Small intestine (tissue), 7 donors: ENCODE data around the gene MAPK1. TPM values are rescaled to one million over a fixed set of nuclear protein-coding genes. Genes with fewer than 3 reads are reported as not detected.
"Not testable (repeated sequence)": the region's sequence is repeated elsewhere in the genome, so short reads cannot be mapped to it uniquely, and the experiment has no call there.

Experiments
- DNase-seq, 2 donors: peaks; one replicate each; pipeline versions ENCODE4 v3.0.0 to v3.0.0-alpha.2; 2013
- FAIRE-seq: peaks from 2 replicates; lab custom pipeline; 2012; peaks lifted over from hg19 to GRCh38; lab: Jason Lieb, UNC
- H3K27ac ChIP-seq, 3 donors: one replicate each; pipeline ENCODE4 v1.5.1; 2013; ENCODE audit warnings: low read length in 2 of 3, mild to moderate bottlenecking in 2 of 3, control low read depth in 1 of 3, inconsistent platforms in 1 of 3, low read depth in 1 of 3, moderate library complexity in 1 of 3
- H3K27me3 ChIP-seq, 3 donors: one replicate each; pipeline ENCODE4 v1.6.1; 2013; ENCODE audit warnings: low read length in 3 of 3, inconsistent platforms in 1 of 3; ENCODE audit not compliant: control insufficient read depth in 3 of 3, insufficient read depth in 3 of 3
- H3K36me3 ChIP-seq, 3 donors: one replicate each; pipeline ENCODE4 v1.6.1; 2013; ENCODE audit warnings: low read length in 3 of 3, inconsistent platforms in 1 of 3, low read depth in 1 of 3, mild to moderate bottlenecking in 1 of 3, moderate library complexity in 1 of 3; ENCODE audit not compliant: control insufficient read depth in 3 of 3, insufficient read depth in 2 of 3
- H3K4me1 ChIP-seq, 3 donors: one replicate each; pipeline ENCODE4 v1.6.1; 2013; ENCODE audit warnings: low read length in 2 of 3, inconsistent platforms in 1 of 3, low read depth in 1 of 3, mild to moderate bottlenecking in 1 of 3, moderate library complexity in 1 of 3; ENCODE audit not compliant: control insufficient read depth in 3 of 3, insufficient read depth in 2 of 3
- H3K4me3 ChIP-seq, 3 donors: one replicate each; pipeline ENCODE4 v1.5.1; 2013; ENCODE audit warnings: low read length in 3 of 3, control low read depth in 1 of 3, inconsistent platforms in 1 of 3, low read depth in 1 of 3, mild to moderate bottlenecking in 1 of 3, moderate library complexity in 1 of 3
- H3K9me3 ChIP-seq, 2 donors: one replicate each; pipeline ENCODE4 v1.6.1; 2013; ENCODE audit warnings: low read depth in 1 of 2, low read length in 1 of 2; ENCODE audit not compliant: control insufficient read depth in 2 of 2, insufficient read depth in 1 of 2
- WGBS, 3 donors: extraction: QIAGEN DNeasy Blood & Tissue Kit; methylation state at CpG; one replicate each; pipeline ENCODE4 v1.1.7; 2013; 5-methylcytosine and 5-hydroxymethylcytosine counted together
- polyA plus RNA-seq, 4 donors: library from polyadenylated mRNA; stranded (reverse) in 3 of 4; unstranded in 1 of 4; fragments of 200-250 nt in 3 of 4; fragments of 120-200 nt in 1 of 4; gene quantifications; one replicate each; pipeline versions ENCODE4 v1.2.1 to v1.2.3, GENCODE V29; 2013
- donor health status: healthy with polysubstance abuse.
- donor health status: control.
- donor health status: control.
- donor health status: Bipolar disorder and iron deficiency.
- donor health status: healthy.

MAPK1 gene
- polyA plus RNA-seq, 4 donors: 10.3 to 76.5 (median 14.2) TPM

GRCh38 chr22:21826204-21826603 is 41.2 kb downstream of the MAPK1 start:
- FAIRE-seq (no peak), DNase-seq (no peak)
- no peaks in the 10 kb centered on the region for H3K9me3 ChIP-seq
- no peak overlapping the region for H3K4me3 ChIP-seq
- no peak overlapping the region for H3K27ac ChIP-seq
- no peaks in the 10 kb centered on the region for H3K4me1 ChIP-seq
- H3K36me3 ChIP-seq: no peaks in the 10 kb centered on the region
- 94 to 97% (median 96%) methylated on average over 7 of the region's 7 CpGs for WGBS, 3 donors
- no peaks in the 10 kb centered on the region for H3K27me3 ChIP-seq

DNA sequence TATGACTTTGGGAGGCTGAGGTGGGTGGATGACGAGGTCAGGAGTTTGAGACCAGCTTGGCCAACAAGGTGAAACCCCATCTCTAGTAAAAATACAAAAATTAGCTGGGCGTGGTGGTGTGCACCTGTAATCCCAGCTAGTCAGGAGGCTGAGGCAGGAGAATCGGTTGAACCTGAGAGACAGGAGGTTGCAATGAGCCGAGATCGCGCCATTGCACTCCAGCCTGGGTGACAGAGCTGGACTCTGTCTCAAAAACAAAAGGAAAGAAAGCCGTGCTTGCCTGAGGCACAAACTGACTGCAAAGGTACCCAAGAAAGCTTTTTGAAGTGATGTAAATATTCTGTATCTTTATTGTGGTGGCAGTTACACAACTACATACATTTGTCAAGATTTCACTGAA is 42.5 kb downstream of the MAPK1 start:
- H3K4me1 ChIP-seq, H3K27me3 ChIP-seq, H3K36me3 ChIP-seq, DNase-seq, H3K9me3 ChIP-seq, H3K27ac ChIP-seq, FAIRE-seq, H3K4me3 ChIP-seq: not testable (repeated sequence)
- 92 to 96% (median 92%) methylated on average over 7 of the region's 7 CpGs for WGBS, 3 donors

DNA sequence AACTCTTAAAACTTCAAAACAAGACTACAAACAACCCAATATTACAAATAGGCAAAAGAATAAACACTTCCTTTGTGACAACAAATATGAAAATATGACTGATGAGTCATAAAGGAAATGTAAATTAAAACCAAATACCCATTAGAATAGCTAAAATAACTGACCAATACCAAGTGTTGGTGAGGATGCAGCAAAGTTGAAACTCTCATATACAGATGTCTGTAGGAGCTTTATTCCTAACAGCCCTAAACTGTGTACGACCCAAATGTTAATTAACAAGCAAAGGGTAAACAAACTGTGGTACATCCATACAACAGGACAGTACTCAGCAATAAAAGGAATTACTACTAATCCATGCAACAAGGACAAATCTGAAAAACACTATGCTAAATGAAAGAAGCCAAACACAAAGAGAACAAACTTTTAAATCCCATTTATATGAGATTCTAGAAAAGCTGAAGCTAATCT is 43.0 kb downstream of the MAPK1 start:
- H3K27me3 ChIP-seq: no peaks in the 10 kb centered on the region
- WGBS, 3 donors: 61 to 78% (median 63%) methylated on average over 1 of the region's 1 CpG
- DNase-seq (no peak), FAIRE-seq (no peak)
- H3K4me3 ChIP-seq: no peak overlapping the region
- H3K4me1 ChIP-seq: peaks cover 0 to 1% (median 0%) of the 10 kb centered on the region in 3 donors
- no peak overlapping the region for H3K27ac ChIP-seq
- no peaks in the 10 kb centered on the region for H3K36me3 ChIP-seq
- no peaks in the 10 kb centered on the region for H3K9me3 ChIP-seq

DNA sequence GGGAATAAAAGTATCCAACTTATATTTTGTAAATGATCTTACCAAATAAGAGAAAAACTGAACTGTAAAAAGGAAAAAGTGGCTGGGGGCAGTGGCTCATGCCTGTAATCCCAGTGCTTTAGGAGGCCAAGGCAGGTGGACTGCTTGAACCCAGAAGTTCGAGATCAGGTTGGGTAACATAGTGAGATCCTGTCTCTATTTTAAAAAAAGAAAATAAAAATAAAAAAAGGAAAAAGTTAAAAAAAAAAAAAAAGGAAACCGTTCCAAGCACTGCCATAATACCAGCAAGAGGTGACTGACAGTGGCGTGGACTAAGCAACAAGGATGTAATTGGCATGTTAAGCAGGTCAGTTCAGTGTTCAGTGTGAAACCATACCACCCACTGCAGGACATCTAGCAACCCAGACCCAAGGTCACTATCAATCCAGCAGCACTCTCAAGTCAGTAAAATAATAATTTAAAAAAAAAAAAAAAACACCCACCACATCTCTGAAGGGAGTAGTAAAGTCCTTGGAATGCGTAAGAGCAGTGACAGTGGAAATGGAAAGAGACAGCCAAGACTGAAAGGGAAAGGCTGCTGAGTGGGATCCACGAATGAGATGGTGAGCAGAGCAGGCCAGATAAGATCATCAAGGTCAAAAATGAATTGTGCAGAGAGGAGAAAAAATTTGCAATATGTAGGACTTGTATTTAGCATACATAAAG is 43.6 kb downstream of the MAPK1 start:
- WGBS, 3 donors: 66 to 82% (median 74%) methylated on average over 5 of the region's 5 CpGs
- Histone ChIP-seq H3K27me3 (no peaks in the 10 kb centered on the region), H3K4me1 (peaks cover 0 to 7% (median 0%) of the 10 kb centered on the region in 3 donors), H3K27ac (no peak overlapping the region), H3K4me3 (no peak overlapping the region), H3K9me3 (no peaks in the 10 kb centered on the region), H3K36me3 (peaks cover 0 to under 1% (median 0%) of the 10 kb centered on the region in 3 donors)
- FAIRE-seq (no peak), DNase-seq (no peak)

DNA sequence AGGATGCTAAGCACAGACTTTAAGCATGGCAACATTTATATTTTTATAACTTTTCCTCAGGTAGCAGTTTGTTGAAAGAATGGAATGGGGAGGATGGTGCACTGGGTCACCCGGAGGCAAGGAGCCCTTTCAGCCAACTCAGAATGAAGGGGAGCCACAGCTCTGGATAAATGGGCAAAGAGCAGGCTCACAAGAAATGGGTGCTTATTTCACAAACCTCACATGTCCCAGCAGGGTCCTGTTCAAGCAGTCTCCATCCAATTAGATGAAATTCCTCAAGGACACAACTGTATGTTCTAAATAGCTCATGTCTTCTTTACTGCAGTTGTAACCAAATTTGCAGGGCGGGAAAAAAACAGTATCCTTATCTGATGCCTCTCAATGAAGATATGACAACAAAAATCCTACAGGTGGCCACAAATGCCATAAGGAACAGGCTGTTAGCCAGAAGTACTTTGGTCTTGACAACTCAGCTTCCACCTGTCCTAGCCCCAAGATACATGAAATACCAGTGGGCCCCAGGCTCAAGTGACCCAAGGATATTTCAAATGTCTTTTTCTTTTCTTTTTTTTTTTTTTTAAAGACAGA is 48.2 kb downstream of the MAPK1 start:
- DNase-seq: no peak
- no peaks in the 10 kb centered on the region for H3K9me3 ChIP-seq
- H3K4me1 ChIP-seq: peaks cover 5 to 13% (median 11%) of the 10 kb centered on the region in 3 donors
- no peak overlapping the region for H3K27ac ChIP-seq
- H3K36me3 ChIP-seq: peaks cover 0 to 3% (median 0%) of the 10 kb centered on the region in 3 donors
- H3K27me3 ChIP-seq: no peaks in the 10 kb centered on the region
- FAIRE-seq: no peak
- no peak overlapping the region for H3K4me3 ChIP-seq
- 64 to 82% (median 78%) methylated on average over 2 of the region's 2 CpGs for WGBS, 3 donors

- no peaks in the 10 kb centered on the region for H3K27me3 ChIP-seq
- FAIRE-seq (no peak), DNase-seq (no peak)
- no peaks in the 10 kb centered on the region for H3K9me3 ChIP-seq
- H3K27ac ChIP-seq: no peak overlapping the region
- WGBS, 3 donors: 76 to 89% (median 84%) methylated on average over 8 of the region's 8 CpGs
- no peak overlapping the region for H3K4me3 ChIP-seq
- peaks cover 0 to 3% (median 0%) of the 10 kb centered on the region in 3 donors for H3K36me3 ChIP-seq
- peaks cover 5 to 13% (median 11%) of the 10 kb centered on the region in 3 donors for H3K4me1 ChIP-seq
Measured at GRCh38 chr22:21818487-21819182, 48.8 kb downstream of the MAPK1 start.

- H3K27ac ChIP-seq: peak overlapping the region in 2 of 3 donors; percentile 76 to 78
Measured at GRCh38 chr22:21817497-21817853, 50.0 kb downstream of the MAPK1 start.

GRCh38 chr22:21816787-21817496 is 50.5 kb downstream of the MAPK1 start:
- FAIRE-seq: no peak

More at GRCh38 chr22:21817497-21817853, 50.0 kb downstream of the MAPK1 start:
- WGBS, 3 donors: 90 to 92% (median 91%) methylated on average over 3 of the region's 3 CpGs
- not testable (repeated sequence) for H3K4me3 ChIP-seq, H3K36me3 ChIP-seq, DNase-seq, H3K9me3 ChIP-seq, H3K27me3 ChIP-seq, FAIRE-seq
- peaks cover 5 to 13% (median 11%) of the 10 kb centered on the region in 3 donors for H3K4me1 ChIP-seq

More at GRCh38 chr22:21816787-21817496, 50.5 kb downstream of the MAPK1 start:
- Histone ChIP-seq H3K4me1 (peaks cover 5 to 13% (median 11%) of the 10 kb centered on the region in 3 donors), H3K9me3 (no peaks in the 10 kb centered on the region), H3K36me3 (peaks cover 0 to 3% (median 0%) of the 10 kb centered on the region in 3 donors), H3K27ac (peak overlapping the region; percentile 32 to 78 (median 76)), H3K27me3 (no peaks in the 10 kb centered on the region), H3K4me3 (no peak overlapping the region)
- DNase-seq: peak; percentile 77 to 88
- WGBS, 3 donors: 43 to 55% (median 52%) methylated on average over 10 of the region's 10 CpGs
